ENCODE measurements around the gene THSD7B.

Gene THSD7B

DNA sequence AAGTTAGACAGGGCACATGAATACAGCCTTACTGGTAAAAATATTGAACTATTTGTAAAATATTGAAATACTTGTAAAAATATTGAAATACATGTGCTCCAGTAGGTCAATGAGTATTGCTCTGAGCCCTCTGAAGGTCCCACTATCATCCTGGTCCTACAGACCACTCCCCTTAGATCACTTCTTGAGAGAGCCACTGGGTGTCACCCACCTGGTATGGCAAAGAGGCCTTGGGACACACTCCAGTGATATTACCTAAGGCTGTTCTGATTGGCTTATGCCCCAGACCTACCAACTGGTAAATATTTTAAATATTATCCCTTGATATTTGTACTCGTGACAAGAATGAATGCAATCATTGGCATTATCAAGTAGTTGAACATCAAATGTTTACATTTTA is 5.0 kb downstream of the THSD7B start:
- no peak overlapping the region for H3K9ac ChIP-seq (ENCODE audit: low read length)
- H3F3A ChIP-seq (ENCODE audit: insufficient read depth, low read length): no peaks in the 10 kb centered on the region
- H2AFZ ChIP-seq (ENCODE audit: low read length): no peak overlapping the region
- no peaks in the 10 kb centered on the region for H3K79me2 ChIP-seq (ENCODE audit: insufficient read depth, low read length)
- H4K20me1 ChIP-seq (ENCODE audit: insufficient read depth, low read length): no peaks in the 10 kb centered on the region
- no peaks in the 10 kb centered on the region for H3K27me3 ChIP-seq (ENCODE audit: insufficient read depth, low read length)
- TF ChIP-seq EZH2 (IDR thresholded peaks at IDR 0.05; ENCODE audit: borderline replicate concordance, low read length): no peak
- TF ChIP-seq, protein P1, sequence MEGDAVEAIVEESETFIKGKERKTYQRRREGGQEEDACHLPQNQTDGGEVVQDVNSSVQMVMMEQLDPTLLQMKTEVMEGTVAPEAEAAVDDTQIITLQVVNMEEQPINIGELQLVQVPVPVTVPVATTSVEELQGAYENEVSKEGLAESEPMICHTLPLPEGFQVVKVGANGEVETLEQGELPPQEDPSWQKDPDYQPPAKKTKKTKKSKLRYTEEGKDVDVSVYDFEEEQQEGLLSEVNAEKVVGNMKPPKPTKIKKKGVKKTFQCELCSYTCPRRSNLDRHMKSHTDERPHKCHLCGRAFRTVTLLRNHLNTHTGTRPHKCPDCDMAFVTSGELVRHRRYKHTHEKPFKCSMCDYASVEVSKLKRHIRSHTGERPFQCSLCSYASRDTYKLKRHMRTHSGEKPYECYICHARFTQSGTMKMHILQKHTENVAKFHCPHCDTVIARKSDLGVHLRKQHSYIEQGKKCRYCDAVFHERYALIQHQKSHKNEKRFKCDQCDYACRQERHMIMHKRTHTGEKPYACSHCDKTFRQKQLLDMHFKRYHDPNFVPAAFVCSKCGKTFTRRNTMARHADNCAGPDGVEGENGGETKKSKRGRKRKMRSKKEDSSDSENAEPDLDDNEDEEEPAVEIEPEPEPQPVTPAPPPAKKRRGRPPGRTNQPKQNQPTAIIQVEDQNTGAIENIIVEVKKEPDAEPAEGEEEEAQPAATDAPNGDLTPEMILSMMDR (IDR thresholded peaks at IDR 0.05; ENCODE audit: low read length): no peak
- no peak overlapping the region for H3K27ac ChIP-seq (ENCODE audit: low read depth, low read length, poor library complexity, severe bottlenecking)
- H3K9me3 ChIP-seq (ENCODE audit: low read length): no peaks in the 10 kb centered on the region
- H3K9me2 ChIP-seq (ENCODE audit: low read depth, low read length): no peaks in the 10 kb centered on the region
- H3K4me2 ChIP-seq (ENCODE audit: low read length): no peak overlapping the region
- no peak overlapping the region for H3K4me3 ChIP-seq (ENCODE audit: low read depth, low read length, poor library complexity, severe bottlenecking)
- no peaks in the 10 kb centered on the region for H3K36me3 ChIP-seq (ENCODE audit: insufficient read depth, low read length)
- H3K4me1 ChIP-seq (ENCODE audit: insufficient read depth, low read length, severe bottlenecking): no peaks in the 10 kb centered on the region

DNA sequence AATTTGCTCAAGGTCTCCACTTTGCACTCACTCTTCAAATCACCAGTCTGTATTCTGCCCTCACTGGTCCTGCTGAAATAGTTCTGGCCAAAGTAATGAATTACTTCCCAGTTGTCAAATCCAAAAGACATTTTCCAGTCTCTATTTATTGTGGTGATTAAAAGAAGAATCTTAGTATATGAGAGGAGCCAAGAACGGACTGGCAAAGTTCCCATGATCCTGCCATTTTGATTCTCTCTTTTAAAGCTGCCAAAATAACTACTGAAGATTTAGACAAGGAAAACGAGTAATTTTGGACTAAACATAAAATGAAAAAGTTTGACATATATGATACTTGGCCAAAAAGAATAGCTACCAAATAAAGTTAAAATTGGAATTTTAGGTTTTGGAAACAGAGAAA is 12.0 kb downstream of the THSD7B start:
- Histone ChIP-seq H3K4me1 (ENCODE audit: insufficient read depth, low read length, severe bottlenecking) (no peaks in the 10 kb centered on the region), H2AFZ (ENCODE audit: low read length) (no peak overlapping the region), H3K9me2 (ENCODE audit: low read depth, low read length) (no peaks in the 10 kb centered on the region), H3K4me2 (ENCODE audit: low read length) (no peak overlapping the region), H3K36me3 (ENCODE audit: insufficient read depth, low read length) (no peaks in the 10 kb centered on the region), H3K9ac (ENCODE audit: low read length) (no peak overlapping the region), H3F3A (ENCODE audit: insufficient read depth, low read length) (no peaks in the 10 kb centered on the region), H3K27me3 (ENCODE audit: insufficient read depth, low read length) (no peaks in the 10 kb centered on the region), H3K4me3 (ENCODE audit: low read depth, low read length, poor library complexity, severe bottlenecking) (no peak overlapping the region), H3K27ac (ENCODE audit: low read depth, low read length, poor library complexity, severe bottlenecking) (no peak overlapping the region), H3K9me3 (ENCODE audit: low read length) (no peaks in the 10 kb centered on the region), H4K20me1 (ENCODE audit: insufficient read depth, low read length) (no peaks in the 10 kb centered on the region), H3K79me2 (ENCODE audit: insufficient read depth, low read length) (no peaks in the 10 kb centered on the region)
- no peak for TF ChIP-seq EZH2 (IDR thresholded peaks at IDR 0.05; ENCODE audit: borderline replicate concordance, low read length)
- TF ChIP-seq, protein P1 (IDR thresholded peaks at IDR 0.05; ENCODE audit: low read length): no peak

DNA sequence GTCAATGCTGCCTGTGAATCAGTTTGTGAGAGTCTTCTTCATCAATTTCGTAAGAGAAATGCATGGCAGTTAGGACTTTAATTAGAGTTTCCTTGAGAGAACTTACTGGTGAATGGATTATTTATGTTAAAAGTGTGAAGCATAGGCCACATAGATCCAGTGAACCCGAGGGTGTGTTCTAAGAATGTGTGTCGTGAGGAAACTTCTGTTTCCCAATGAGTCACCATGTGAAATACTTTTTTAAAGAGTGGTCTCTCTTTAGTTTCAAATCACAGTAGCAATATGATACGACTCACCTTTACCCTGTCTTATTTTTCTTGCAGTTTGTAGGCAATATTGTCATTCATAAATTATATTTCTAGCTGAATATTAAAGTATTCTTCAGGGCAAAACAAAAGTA is 18.5 kb downstream of the THSD7B start:
- Histone ChIP-seq H3K9me2 (ENCODE audit: low read depth, low read length) (no peaks in the 10 kb centered on the region), H3K9ac (ENCODE audit: low read length) (no peak overlapping the region), H3K4me1 (ENCODE audit: insufficient read depth, low read length, severe bottlenecking) (no peaks in the 10 kb centered on the region), H3K4me3 (ENCODE audit: low read depth, low read length, poor library complexity, severe bottlenecking) (no peak overlapping the region), H3K4me2 (ENCODE audit: low read length) (no peak overlapping the region), H2AFZ (ENCODE audit: low read length) (no peak overlapping the region), H3K36me3 (ENCODE audit: insufficient read depth, low read length) (no peaks in the 10 kb centered on the region), H3K27ac (ENCODE audit: low read depth, low read length, poor library complexity, severe bottlenecking) (no peak overlapping the region), H3K79me2 (ENCODE audit: insufficient read depth, low read length) (no peaks in the 10 kb centered on the region), H3F3A (ENCODE audit: insufficient read depth, low read length) (no peaks in the 10 kb centered on the region), H4K20me1 (ENCODE audit: insufficient read depth, low read length) (no peaks in the 10 kb centered on the region), H3K27me3 (ENCODE audit: insufficient read depth, low read length) (no peaks in the 10 kb centered on the region), H3K9me3 (ENCODE audit: low read length) (no peaks in the 10 kb centered on the region)
- TF ChIP-seq EZH2 (IDR thresholded peaks at IDR 0.05; ENCODE audit: borderline replicate concordance, low read length): no peak
- TF ChIP-seq, protein P1 (IDR thresholded peaks at IDR 0.05; ENCODE audit: low read length): no peak
